ENCODE data around the gene CDK11B. TPM values are rescaled to one million over a fixed set of nuclear protein-coding genes. Genes with fewer than 3 reads are reported as not detected.

The CDK11B gene
- total RNA-seq, 1 donor from 2014 or later: 26.5 TPM

DNA sequence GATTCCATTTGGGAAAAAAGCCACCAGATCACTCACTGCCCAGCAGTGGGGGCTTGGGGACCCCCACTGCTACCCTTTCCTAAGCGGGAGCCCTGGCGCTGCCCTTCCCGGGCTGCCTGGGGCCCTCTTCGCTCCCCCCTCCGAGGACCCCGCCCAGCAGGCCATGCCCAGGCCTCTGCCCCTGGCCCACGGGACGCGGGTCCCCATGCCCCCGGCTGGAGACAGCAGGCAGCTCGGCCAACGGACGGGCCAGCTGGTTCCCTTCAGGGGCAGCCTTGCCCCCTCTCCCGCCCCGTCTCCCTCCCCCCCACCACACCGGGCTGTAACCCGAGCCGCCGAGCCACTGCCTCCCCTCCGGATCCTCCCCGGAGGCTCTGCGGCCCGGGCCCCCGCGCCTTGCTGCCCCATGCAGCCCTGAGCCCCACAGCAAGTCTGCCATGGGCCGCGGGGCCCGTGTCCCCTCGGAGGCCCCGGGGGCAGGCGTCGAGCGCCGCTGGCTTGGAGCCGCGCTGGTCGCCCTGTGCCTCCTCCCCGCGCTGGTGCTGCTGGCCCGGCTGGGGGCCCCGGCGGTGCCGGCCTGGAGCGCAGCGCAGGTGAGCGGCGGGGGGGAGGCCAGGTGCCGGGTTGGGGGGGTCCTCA is 26.9 kb downstream of the CDK11B start, which contains the start of gene MMP23B:
Gene MMP23B, plus strand, starts transcription at position 392 of the 639 bp plus-strand sequence. Its CDS starts 46 bp downstream, at position 438.
- Mint-ChIP-seq H3K9me3 (no peaks in the 10 kb centered on the region), H3K27me3 (peaks cover 6% of the 10 kb centered on the region), H3K4me1 (ENCODE audit: unreplicated experiment) (no peaks in the 10 kb centered on the region), H3K4me3 (no peak within 1 kb of the TSS), H3K27ac (no peak within 1 kb of the TSS), H3K36me3 (no peaks in the 10 kb centered on the region)
- TF ChIP-seq, protein P1, sequence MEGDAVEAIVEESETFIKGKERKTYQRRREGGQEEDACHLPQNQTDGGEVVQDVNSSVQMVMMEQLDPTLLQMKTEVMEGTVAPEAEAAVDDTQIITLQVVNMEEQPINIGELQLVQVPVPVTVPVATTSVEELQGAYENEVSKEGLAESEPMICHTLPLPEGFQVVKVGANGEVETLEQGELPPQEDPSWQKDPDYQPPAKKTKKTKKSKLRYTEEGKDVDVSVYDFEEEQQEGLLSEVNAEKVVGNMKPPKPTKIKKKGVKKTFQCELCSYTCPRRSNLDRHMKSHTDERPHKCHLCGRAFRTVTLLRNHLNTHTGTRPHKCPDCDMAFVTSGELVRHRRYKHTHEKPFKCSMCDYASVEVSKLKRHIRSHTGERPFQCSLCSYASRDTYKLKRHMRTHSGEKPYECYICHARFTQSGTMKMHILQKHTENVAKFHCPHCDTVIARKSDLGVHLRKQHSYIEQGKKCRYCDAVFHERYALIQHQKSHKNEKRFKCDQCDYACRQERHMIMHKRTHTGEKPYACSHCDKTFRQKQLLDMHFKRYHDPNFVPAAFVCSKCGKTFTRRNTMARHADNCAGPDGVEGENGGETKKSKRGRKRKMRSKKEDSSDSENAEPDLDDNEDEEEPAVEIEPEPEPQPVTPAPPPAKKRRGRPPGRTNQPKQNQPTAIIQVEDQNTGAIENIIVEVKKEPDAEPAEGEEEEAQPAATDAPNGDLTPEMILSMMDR (conservative IDR thresholded peaks at IDR 0.05): no peak
- no peak for DNase-seq (ENCODE audit: extremely low spot score, unreplicated experiment)

DNA sequence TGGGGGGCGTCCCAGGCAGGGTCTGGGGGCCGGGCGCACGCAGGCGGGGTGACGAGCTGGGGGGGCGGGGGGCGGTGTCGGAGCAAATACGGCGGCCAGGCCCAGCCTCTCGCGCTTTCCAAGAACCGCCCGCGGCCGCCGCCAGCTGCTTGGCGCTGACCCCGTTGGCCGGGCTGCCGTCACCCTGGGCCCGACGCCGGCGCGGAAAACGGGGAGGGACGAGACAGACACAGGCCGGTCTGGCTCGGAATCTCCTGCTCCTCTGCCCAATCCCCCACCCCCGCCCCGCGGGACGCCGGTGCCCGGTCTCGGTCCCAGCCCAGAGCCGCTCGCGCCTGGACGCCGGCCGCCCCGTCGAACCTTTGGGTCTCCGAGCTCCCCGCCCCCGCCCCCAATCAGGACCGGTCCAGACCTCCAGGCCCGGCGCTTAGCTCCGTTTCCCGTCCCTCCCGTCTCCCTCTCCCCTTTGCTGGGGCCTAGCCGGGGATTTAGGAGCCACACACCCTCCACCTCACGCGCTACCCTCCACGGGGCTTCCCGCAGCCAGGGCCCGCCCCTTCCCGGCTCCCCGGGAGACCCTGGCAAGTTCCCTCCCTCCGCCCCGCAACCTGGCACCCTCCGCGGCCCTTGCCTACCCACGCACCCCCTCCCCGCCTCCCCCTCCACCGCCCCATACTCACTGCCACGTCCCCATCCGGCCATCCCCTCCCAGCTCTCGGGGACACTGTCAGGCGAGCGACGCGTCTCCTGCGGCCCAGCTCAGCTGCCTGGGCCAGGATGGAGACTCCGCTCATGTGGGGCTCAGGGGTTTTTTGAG is 27.6 kb downstream of the CDK11B start:
- H3K9me3 Mint-ChIP-seq: no peaks in the 10 kb centered on the region
- no peaks in the 10 kb centered on the region for H3K36me3 Mint-ChIP-seq
- H3K27ac Mint-ChIP-seq: no peak overlapping the region
- H3K4me1 Mint-ChIP-seq (ENCODE audit: unreplicated experiment): no peaks in the 10 kb centered on the region
- TF ChIP-seq, protein P1 (conservative IDR thresholded peaks at IDR 0.05): no peak
- peaks cover 6% of the 10 kb centered on the region for H3K27me3 Mint-ChIP-seq
- DNase-seq (ENCODE audit: extremely low spot score, unreplicated experiment): no peak
- no peak overlapping the region for H3K4me3 Mint-ChIP-seq

DNA sequence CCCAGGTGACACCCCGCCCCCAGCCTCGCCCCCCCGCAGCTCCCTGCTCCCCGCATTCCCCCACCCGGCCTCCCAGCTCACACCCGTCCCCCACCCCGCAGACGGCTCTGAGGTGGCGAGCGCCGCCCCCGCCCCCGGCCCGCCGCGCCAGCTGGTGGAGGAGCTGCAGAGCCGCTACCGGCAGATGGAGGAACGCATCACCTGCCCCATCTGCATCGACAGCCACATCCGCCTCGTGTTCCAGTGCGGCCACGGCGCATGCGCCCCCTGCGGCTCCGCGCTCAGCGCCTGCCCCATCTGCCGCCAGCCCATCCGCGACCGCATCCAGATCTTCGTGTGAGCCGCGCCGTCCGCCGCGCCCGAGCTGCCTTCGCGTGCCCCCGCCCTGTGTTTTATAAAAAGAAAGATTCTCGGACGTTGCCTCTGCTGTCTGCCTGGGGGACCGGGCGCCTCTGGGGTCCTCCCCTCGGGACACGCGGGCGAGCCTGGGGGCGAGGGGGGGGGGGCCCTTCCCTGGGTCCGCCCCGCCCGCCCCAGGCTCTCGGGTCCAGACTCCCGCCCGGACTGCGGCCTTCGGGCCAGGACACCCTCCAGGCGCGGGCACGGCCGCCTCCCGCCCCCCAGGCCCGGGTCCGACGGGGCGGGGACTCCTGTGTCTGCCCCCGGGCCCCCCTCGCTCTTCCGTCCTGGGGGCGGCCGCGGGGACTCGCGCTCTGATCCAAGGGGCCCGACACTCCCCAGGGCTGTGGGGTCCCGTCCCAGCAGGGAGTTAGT is 28.4 kb downstream of the CDK11B start:
- no peaks in the 10 kb centered on the region for H3K36me3 Mint-ChIP-seq
- no peaks in the 10 kb centered on the region for H3K4me1 Mint-ChIP-seq (ENCODE audit: unreplicated experiment)
- DNase-seq (ENCODE audit: extremely low spot score, unreplicated experiment): peak; percentile 73
- no peak overlapping the region for H3K4me3 Mint-ChIP-seq
- peaks cover 6% of the 10 kb centered on the region for H3K27me3 Mint-ChIP-seq
- no peak overlapping the region for H3K27ac Mint-ChIP-seq
- TF ChIP-seq, protein P1 (conservative IDR thresholded peaks at IDR 0.05): no peak
- no peaks in the 10 kb centered on the region for H3K9me3 Mint-ChIP-seq

DNA sequence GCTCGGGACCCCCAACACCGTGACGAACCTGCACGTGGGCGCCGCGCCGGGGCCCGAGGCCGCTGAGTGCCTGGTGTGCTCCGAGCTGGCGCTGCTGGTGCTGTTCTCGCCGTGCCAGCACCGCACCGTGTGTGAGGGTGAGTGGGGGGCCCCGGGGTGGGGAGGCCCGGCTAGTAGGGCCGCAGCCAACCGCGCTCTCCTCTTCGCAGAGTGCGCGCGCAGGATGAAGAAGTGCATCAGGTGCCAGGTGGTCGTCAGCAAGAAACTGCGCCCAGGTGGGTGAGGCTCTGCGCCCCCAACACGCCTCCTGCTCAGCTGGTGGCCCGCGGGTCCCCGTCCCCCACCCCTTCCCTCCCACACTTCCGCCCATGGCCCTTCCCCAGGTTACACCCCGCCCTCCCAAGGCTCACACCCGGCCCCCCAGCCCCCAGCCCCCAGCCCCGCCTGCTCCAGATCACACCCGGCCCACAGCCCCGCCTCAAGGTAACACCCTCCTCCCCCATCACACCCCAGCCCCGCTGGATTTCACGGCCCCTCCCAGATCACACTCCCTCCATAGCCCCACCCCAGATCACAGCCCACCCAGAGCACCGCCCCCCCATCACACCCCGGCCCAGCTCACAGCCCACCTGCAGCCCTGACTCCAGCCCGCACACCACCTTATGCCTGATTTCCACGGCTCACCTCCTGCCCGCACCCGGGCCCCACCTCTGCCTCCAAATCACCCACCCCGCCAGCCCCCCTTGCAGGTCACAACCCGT is 29.2 kb downstream of the CDK11B start:
- Mint-ChIP-seq H3K27ac (no peak overlapping the region), H3K27me3 (peaks cover 6% of the 10 kb centered on the region), H3K9me3 (no peaks in the 10 kb centered on the region), H3K36me3 (no peaks in the 10 kb centered on the region), H3K4me3 (no peak overlapping the region), H3K4me1 (ENCODE audit: unreplicated experiment) (no peaks in the 10 kb centered on the region)
- TF ChIP-seq, protein P1 (conservative IDR thresholded peaks at IDR 0.05): no peak
- peak; percentile 68 for DNase-seq (ENCODE audit: extremely low spot score, unreplicated experiment)
